Upper lobe of right lung (tissue), 1 donor: ENCODE measurements around the gene TBX15. TPM values are rescaled to one million over a fixed set of nuclear protein-coding genes. Genes with fewer than 3 reads are reported as not detected.

Experiments
- ATAC-seq: fragments of 200-7000 bp; cut with Tn5 transposase; one replicate; pipeline ENCODE4 v1.9.1; 2020; ENCODE audit warnings: mild to moderate bottlenecking, moderate library complexity
- DNase-seq: peaks from one replicate; pipeline ENCODE4 v3.0.0-alpha.2; 2020
- H3K27ac ChIP-seq: fragments of 200-600 bp; one replicate; pipeline ENCODE4 v1.8.0; 2022
- H3K27me3 ChIP-seq: fragments of 200-600 bp; one replicate; pipeline ENCODE4 v1.8.0; 2022; ENCODE audit warnings: mild to moderate bottlenecking
- H3K36me3 ChIP-seq: fragments of 200-600 bp; one replicate; pipeline ENCODE4 v1.8.0; 2022
- H3K4me1 ChIP-seq: fragments of 200-600 bp; one replicate; pipeline ENCODE4 v1.8.0; 2022
- H3K4me3 ChIP-seq: fragments of 200-600 bp; one replicate; pipeline ENCODE4 v1.8.0; 2022; ENCODE audit warnings: mild to moderate bottlenecking
- H3K9me3 ChIP-seq: fragments of 200-600 bp; one replicate; pipeline ENCODE4 v1.8.0; 2022
- CTCF ChIP-seq: fragments of 200-600 bp; IDR thresholded peaks from one replicate; pipeline ENCODE4 v1.8.0; 2022; ENCODE audit warnings: antibody characterized with exemption
- intact Hi-C: fragments of 100-400 bp; cut with DNase I; formaldehyde crosslinking; loops from one replicate; pipeline ENCODE4 v1.11.0; 2022
- total RNA-seq: library from RNA; stranded (reverse); fragmentation: NEBNext Ultra II Directional; extraction: Animal tissue kit (Norgen Biotek cat#: 25700); gene quantifications from one replicate; pipeline ENCODE4 v1.2.1, GENCODE V29; 2021
- donor health status: DM: no; HTN: yes; CAD: no; lungs with severe emphysema.

Gene TBX15
- total RNA-seq, 1 donor from 2014 or later, result 0.64 TPM

- no peak for DNase-seq
- no peaks in the 10 kb centered on the region for H3K36me3 ChIP-seq
- no peak overlapping the region for H3K4me3 ChIP-seq
- no peak for TF ChIP-seq CTCF
- no peaks in the 10 kb centered on the region for H3K4me1 ChIP-seq
- H3K9me3 ChIP-seq, result no peaks in the 10 kb centered on the region
- intact Hi-C loops, result no loop called here
- H3K27me3 ChIP-seq, result no peaks in the 10 kb centered on the region
- no peak for ATAC-seq
- H3K27ac ChIP-seq, result no peak overlapping the region
Measured at GRCh38 chr1:118907466-118907865, 80.7 kb downstream of the TBX15 start.

- Histone ChIP-seq H3K27ac (no peak overlapping the region), H3K36me3 (no peaks in the 10 kb centered on the region), H3K9me3 (no peaks in the 10 kb centered on the region), H3K27me3 (no peaks in the 10 kb centered on the region), H3K4me3 (no peak overlapping the region), H3K4me1 (no peaks in the 10 kb centered on the region)
- TF ChIP-seq CTCF, result no peak
- intact Hi-C loops, result no loop called here
- DNase-seq, result no peak
- no peak for ATAC-seq
Measured at GRCh38 chr1:118905671-118906070, 82.5 kb downstream of the TBX15 start.

- H3K9me3 ChIP-seq, result no peaks in the 10 kb centered on the region
- no peaks in the 10 kb centered on the region for H3K36me3 ChIP-seq
- ATAC-seq, result no peak
- H3K27ac ChIP-seq, result no peak overlapping the region
- H3K27me3 ChIP-seq, result no peaks in the 10 kb centered on the region
- no peak for TF ChIP-seq CTCF
- H3K4me3 ChIP-seq, result no peak overlapping the region
- H3K4me1 ChIP-seq, result no peaks in the 10 kb centered on the region
- intact Hi-C loops, result no loop called here
- DNase-seq, result no peak
Measured at GRCh38 chr1:118905196-118905595, 82.9 kb downstream of the TBX15 start.

GRCh38 chr1:118902711-118903191 lies 85.4 kb downstream of the TBX15 start:
- Histone ChIP-seq H3K4me3 (no peak overlapping the region), H3K27me3 (no peaks in the 10 kb centered on the region), H3K27ac (no peak overlapping the region), H3K9me3 (no peaks in the 10 kb centered on the region), H3K36me3 (no peaks in the 10 kb centered on the region), H3K4me1 (no peaks in the 10 kb centered on the region)
- intact Hi-C loops, result no loop called here
- ATAC-seq (no peak), DNase-seq (no peak)
- TF ChIP-seq CTCF, result no peak

- intact Hi-C loops, result no loop called here
- no peak overlapping the region for H3K4me3 ChIP-seq
- H3K36me3 ChIP-seq, result no peaks in the 10 kb centered on the region
- TF ChIP-seq CTCF, result no peak
- H3K4me1 ChIP-seq, result no peaks in the 10 kb centered on the region
- no peak overlapping the region for H3K27ac ChIP-seq
- H3K27me3 ChIP-seq, result no peaks in the 10 kb centered on the region
- ATAC-seq (no peak), DNase-seq (no peak)
- no peaks in the 10 kb centered on the region for H3K9me3 ChIP-seq
Measured at GRCh38 chr1:118902299-118902698, 85.8 kb downstream of the TBX15 start.
